GM12891 (cell line): ENCODE data around the gene PUS10.

Experiments
- POLR2A ChIP-seq: IDR thresholded peaks from 2 replicates; pipeline ENCODE4 v1.6.1; 2011; ENCODE audit warnings: low read depth, low read length, control low read depth
- POLR2AphosphoS5 ChIP-seq: IDR thresholded peaks from 2 replicates; pipeline ENCODE4 v1.6.1; 2011; ENCODE audit warnings: low read depth, low read length, control low read depth
- POU2F2 ChIP-seq: IDR thresholded peaks from 2 replicates; pipeline ENCODE4 v1.6.1; 2011; ENCODE audit warnings: low read depth, mild to moderate bottlenecking, control low read depth, low read length, moderate library complexity
- SPI1 ChIP-seq: IDR thresholded peaks from 2 replicates; pipeline ENCODE4 v1.6.1; 2011; ENCODE audit warnings: low read depth, low read length, control low read depth
- TAF1 ChIP-seq: IDR thresholded peaks from 2 replicates; pipeline ENCODE4 v1.6.1; 2011; ENCODE audit warnings: low read depth, low read length, control low read depth

DNA sequence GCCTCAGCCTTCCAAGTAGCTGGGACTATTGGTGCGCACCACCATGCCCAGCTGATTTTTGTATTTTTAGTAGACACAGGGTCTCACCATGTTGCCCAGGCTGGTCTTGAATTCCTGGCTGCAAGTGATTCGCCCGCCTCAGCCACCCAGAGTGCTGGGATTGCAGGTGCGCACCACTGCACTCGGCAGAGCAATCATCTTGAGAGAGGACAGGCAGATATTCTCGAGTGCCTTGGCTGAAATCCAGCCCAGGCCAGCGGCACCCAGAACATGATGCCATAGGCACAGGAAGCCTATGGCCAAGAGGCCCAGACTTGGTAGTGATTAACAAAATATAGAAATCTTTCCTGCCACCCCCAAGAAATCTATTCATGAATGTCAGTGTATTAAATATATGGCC lies 58.6 kb downstream of the PUS10 start:
- TF ChIP-seq TAF1 (no peak), POLR2AphosphoS5 (no peak), POU2F2 (no peak), POLR2A (no peak), SPI1 (no peak)
